Smooth muscle cell (in vitro differentiated cells): ENCODE results near the gene GATA1. TPM values are rescaled to one million over a fixed set of nuclear protein-coding genes. Genes with fewer than 3 reads are reported as not detected.

Source experiments
- DNase-seq: peaks from one replicate; lab custom pipeline; 2025; ENCODE audit not compliant: unreplicated experiment; lab: John Stamatoyannopoulos, UW
- H2AFZ ChIP-seq: fragments of 200-600 bp; sonication (generic); 2 replicates; pipeline ENCODE4 v1.6.0; 2016; ENCODE audit warnings: antibody characterized with exemption, low read depth, mild to moderate bottlenecking
- H3F3A ChIP-seq: fragments of 200-600 bp; sonication (generic); 2 replicates; pipeline ENCODE4 v1.6.0; 2017; ENCODE audit warnings: antibody characterized with exemption, low read depth
- H3K27ac ChIP-seq: fragments of 200-600 bp; sonication (generic); 2 replicates; pipeline ENCODE4 v1.5.1; 2016; ENCODE audit warnings: low read depth, mild to moderate bottlenecking
- H3K27me3 ChIP-seq: fragments of 200-600 bp; sonication (generic); 2 replicates; pipeline ENCODE4 v1.6.1; 2016; ENCODE audit warnings: low read depth, mild to moderate bottlenecking
- H3K36me3 ChIP-seq: fragments of 200-600 bp; sonication (generic); 2 replicates; pipeline ENCODE4 v1.5.1; 2016; ENCODE audit warnings: low read depth
- H3K4me1 ChIP-seq: fragments of 200-600 bp; sonication (generic); 2 replicates; pipeline ENCODE4 v1.5.1; 2016; ENCODE audit warnings: low read depth
- H3K4me2 ChIP-seq: fragments of 200-600 bp; sonication (generic); 2 replicates; pipeline ENCODE4 v1.6.0; 2016; ENCODE audit warnings: mild to moderate bottlenecking
- H3K4me3 ChIP-seq: fragments of 200-600 bp; sonication (generic); 2 replicates; pipeline ENCODE4 v1.5.1; 2016; ENCODE audit warnings: mild to moderate bottlenecking
- H3K79me2 ChIP-seq: fragments of 200-600 bp; sonication (generic); 2 replicates; pipeline ENCODE4 v1.6.0; 2016; ENCODE audit warnings: low read depth, mild to moderate bottlenecking
- H3K9ac ChIP-seq: fragments of 200-600 bp; sonication (generic); 2 replicates; pipeline ENCODE4 v1.6.0; 2016; ENCODE audit warnings: low read depth
- H3K9me3 ChIP-seq: fragments of 200-600 bp; sonication (generic); replicated peaks from 2 replicates; pipeline ENCODE4 v1.5.1; 2016; ENCODE audit warnings: low read depth
- H4K20me1 ChIP-seq: fragments of 200-600 bp; sonication (generic); 2 replicates; pipeline ENCODE4 v1.6.0; 2016; ENCODE audit warnings: low read depth
- WGBS: methylation state at CpG from one replicate; pipeline ENCODE4 v1.1.7; 2016; ENCODE audit warnings: low lambda C conversion rate; 5-methylcytosine and 5-hydroxymethylcytosine counted together
- polyA plus RNA-seq: library from polyadenylated mRNA; unstranded; fragments of >200 nt; fragmentation: Nextera tagmentation; extraction: Ambion mirVana; gene quantifications from 2 replicates; pipeline ENCODE4 v1.2.1, GENCODE V29; 2016
- total RNA-seq: library from RNA; depleted of rRNA; stranded (reverse); fragments of >200 nt; gene quantifications from 2 replicates; pipeline ENCODE4 v1.2.3, GENCODE V29; 2014
- TF ChIP-seq, protein P1 (sequence below): fragments of 200-600 bp; sonication (generic); IDR thresholded peaks from 2 replicates; pipeline ENCODE4 v1.5.1; 2017; ENCODE audit warnings: borderline replicate concordance, mild to moderate bottlenecking, antibody characterized with exemption; ENCODE audit not compliant: insufficient read depth, poor library complexity, severe bottlenecking

The GATA1 gene
- total and polyA plus RNA-seq, 2 experiments from 2014 or later = not detected

DNA sequence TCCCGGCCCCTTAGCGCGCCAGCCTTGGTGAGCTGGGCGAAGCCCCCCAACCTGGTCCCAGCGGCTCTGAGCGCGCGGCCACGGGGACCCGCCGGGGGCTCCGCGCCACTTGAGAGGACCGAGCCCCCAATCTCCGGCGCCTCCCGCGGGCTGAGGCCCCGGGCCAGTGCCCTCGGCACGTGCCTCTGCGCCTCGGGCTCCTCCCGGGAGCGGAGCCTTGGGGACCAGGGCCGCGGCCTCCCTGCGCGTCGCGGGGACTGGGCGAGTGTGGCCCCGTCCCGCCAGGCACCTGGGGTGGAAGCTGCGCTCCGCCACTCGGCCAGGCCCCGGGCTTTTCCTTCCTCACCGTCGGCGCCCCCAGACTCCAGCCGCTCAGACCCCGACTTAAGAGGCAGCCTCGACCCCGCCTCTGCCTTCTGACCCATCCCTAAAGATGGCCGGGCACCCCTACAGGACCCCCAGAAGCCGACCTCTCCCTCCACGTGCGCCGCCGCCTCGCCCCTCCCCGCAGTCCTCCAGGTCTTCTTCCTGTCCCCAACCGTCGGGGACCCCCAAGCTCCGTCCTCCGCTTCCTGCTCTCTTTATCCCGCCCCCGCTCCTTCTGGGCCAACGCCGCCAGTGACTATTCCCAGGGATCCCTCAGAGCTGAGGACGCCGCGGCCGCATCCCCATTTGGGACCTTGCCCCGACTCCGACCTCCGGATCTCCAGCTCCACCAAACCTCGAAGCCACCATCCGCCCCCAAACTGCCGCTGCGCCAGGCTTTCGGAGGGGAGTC lies 40.7 kb downstream of the GATA1 start:
- Histone ChIP-seq H3K4me3 (no peak overlapping the region), H3K9me3 (no peaks in the 10 kb centered on the region), H3K27me3 (peaks cover 16% of the 10 kb centered on the region), H3K4me2 (no peak overlapping the region), H3K79me2 (no peaks in the 10 kb centered on the region), H4K20me1 (no peaks in the 10 kb centered on the region), H3F3A (no peaks in the 10 kb centered on the region), H3K4me1 (no peaks in the 10 kb centered on the region), H3K27ac (no peak overlapping the region), H2AFZ (no peak overlapping the region), H3K9ac (no peak overlapping the region), H3K36me3 (peaks cover 2% of the 10 kb centered on the region)
- WGBS = 65% methylated on average over 22 of the region's 73 CpGs
- DNase-seq = no peak
- TF ChIP-seq, protein P1, sequence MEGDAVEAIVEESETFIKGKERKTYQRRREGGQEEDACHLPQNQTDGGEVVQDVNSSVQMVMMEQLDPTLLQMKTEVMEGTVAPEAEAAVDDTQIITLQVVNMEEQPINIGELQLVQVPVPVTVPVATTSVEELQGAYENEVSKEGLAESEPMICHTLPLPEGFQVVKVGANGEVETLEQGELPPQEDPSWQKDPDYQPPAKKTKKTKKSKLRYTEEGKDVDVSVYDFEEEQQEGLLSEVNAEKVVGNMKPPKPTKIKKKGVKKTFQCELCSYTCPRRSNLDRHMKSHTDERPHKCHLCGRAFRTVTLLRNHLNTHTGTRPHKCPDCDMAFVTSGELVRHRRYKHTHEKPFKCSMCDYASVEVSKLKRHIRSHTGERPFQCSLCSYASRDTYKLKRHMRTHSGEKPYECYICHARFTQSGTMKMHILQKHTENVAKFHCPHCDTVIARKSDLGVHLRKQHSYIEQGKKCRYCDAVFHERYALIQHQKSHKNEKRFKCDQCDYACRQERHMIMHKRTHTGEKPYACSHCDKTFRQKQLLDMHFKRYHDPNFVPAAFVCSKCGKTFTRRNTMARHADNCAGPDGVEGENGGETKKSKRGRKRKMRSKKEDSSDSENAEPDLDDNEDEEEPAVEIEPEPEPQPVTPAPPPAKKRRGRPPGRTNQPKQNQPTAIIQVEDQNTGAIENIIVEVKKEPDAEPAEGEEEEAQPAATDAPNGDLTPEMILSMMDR = no peak

GRCh38 chrX:48827654-48827968 lies 41.2 kb downstream of the GATA1 start:
- H3K27me3 ChIP-seq = peaks cover 22% of the 10 kb centered on the region
- no peak overlapping the region for H3K27ac ChIP-seq
- TF ChIP-seq, protein P1 = no peak
- no peaks in the 10 kb centered on the region for H4K20me1 ChIP-seq
- H3K4me2 ChIP-seq = no peak overlapping the region
- no peak overlapping the region for H3K4me3 ChIP-seq
- 58% methylated on average over 4 of the region's 4 CpGs for WGBS
- H3F3A ChIP-seq = no peaks in the 10 kb centered on the region
- DNase-seq = no peak
- H3K4me1 ChIP-seq = no peaks in the 10 kb centered on the region
- peaks cover 2% of the 10 kb centered on the region for H3K36me3 ChIP-seq
- H2AFZ ChIP-seq = no peak overlapping the region
- H3K9ac ChIP-seq = no peak overlapping the region
- no peaks in the 10 kb centered on the region for H3K9me3 ChIP-seq
- H3K79me2 ChIP-seq = no peaks in the 10 kb centered on the region

- TF ChIP-seq, protein P1 = no peak
- 86% methylated on average over 23 of the region's 24 CpGs for WGBS
- Histone ChIP-seq H3K4me2 (no peak overlapping the region), H3F3A (no peaks in the 10 kb centered on the region), H3K9me3 (no peaks in the 10 kb centered on the region), H3K9ac (no peak overlapping the region), H4K20me1 (no peaks in the 10 kb centered on the region), H3K4me1 (no peaks in the 10 kb centered on the region), H2AFZ (no peak overlapping the region), H3K27ac (no peak overlapping the region), H3K36me3 (peaks cover 2% of the 10 kb centered on the region), H3K27me3 (peaks cover 38% of the 10 kb centered on the region), H3K79me2 (no peaks in the 10 kb centered on the region), H3K4me3 (no peak overlapping the region)
- no peak for DNase-seq
These were observed 42.8 kb downstream of the GATA1 start for GRCh38 chrX:48829016-48829735.
